ENCODE data around the gene APCS. TPM values are rescaled to one million over a fixed set of nuclear protein-coding genes. Genes with fewer than 3 reads are reported as not detected.

The APCS gene
- total and polyA plus RNA-seq, 2 donors (not counting 3 experiments of a cell fraction or from before 2014, with no cell fraction given): not detected

GRCh38 chr1:159577446-159577845 is 10.2 kb upstream of the APCS start:
- H2AFZ ChIP-seq (ENCODE audit: low read depth, low read length): no peak overlapping the region
- DNase-seq (ENCODE audit: low read depth, low spot score) (no peak), FAIRE-seq (no peak)
- H3K27ac ChIP-seq (ENCODE audit: insufficient read depth, low read depth, low read length): no peak overlapping the region
- no peaks in the 10 kb centered on the region for H4K20me1 ChIP-seq (replicated peaks; ENCODE audit: control insufficient read depth, extremely low read depth, insufficient read depth, low read length)
- H3K79me2 ChIP-seq (ENCODE audit: control insufficient read depth, insufficient read depth, low read length): no peaks in the 10 kb centered on the region
- H3K9ac ChIP-seq (replicated peaks; ENCODE audit: extremely low read depth, insufficient read depth, low read length): no peak overlapping the region
- dilution Hi-C loops (cut with MboI; ENCODE audit: extremely low pct_ligation_motif_present, low sequenced_read_pairs): no loop called here
- no peak overlapping the region for H3K4me3 ChIP-seq (replicated peaks in 1 of 3; ENCODE audit: insufficient read depth in 1 of 3, low read depth in 1 of 3, low read length in 3 of 3)
- no peaks in the 10 kb centered on the region for H3K27me3 ChIP-seq (ENCODE audit: control insufficient read depth in 2 of 2, insufficient read depth in 2 of 2, low read length in 2 of 2)
- POLR2A ChIA-PET: no interaction called here
- H3K4me2 ChIP-seq (ENCODE audit: insufficient read depth, low read length): no peak overlapping the region
- no peaks in the 10 kb centered on the region for H3K36me3 ChIP-seq (ENCODE audit: control insufficient read depth in 2 of 2, extremely low read depth in 1 of 2, insufficient read depth in 2 of 2, low read length in 2 of 2)
- no peaks in the 10 kb centered on the region for H3K9me3 ChIP-seq (replicated peaks; ENCODE audit: control insufficient read depth, insufficient read depth, low read length)
- no peaks in the 10 kb centered on the region for H3K4me1 ChIP-seq (ENCODE audit: control insufficient read depth, extremely low read depth, insufficient read depth, low read length)
- BruUV-seq (replicated peaks): no TSS peak
- intact Hi-C loops (cut with micrococcal nuclease): no loop called here
- TF ChIP-seq MYC (IDR thresholded peaks at IDR 0.05; ENCODE audit: low read depth, low read length): no peak
- no peak for TF ChIP-seq POLR2AphosphoS5 (IDR thresholded peaks at IDR 0.05; ENCODE audit: insufficient read depth, low read depth, low read length)
- no peak for TF ChIP-seq JUN (IDR thresholded peaks at IDR 0.05; ENCODE audit: borderline replicate concordance, insufficient read depth, insufficient read length, low read depth)
- TF ChIP-seq EZH2 (IDR thresholded peaks at IDR 0.05; ENCODE audit: borderline replicate concordance, low read depth, low read length, severe bottlenecking): no peak
- no peak for TF ChIP-seq FOS (IDR thresholded peaks at IDR 0.05; ENCODE audit: borderline replicate concordance, insufficient read depth, low read length)
- TF ChIP-seq CTCF (IDR thresholded peaks at IDR 0.05; ENCODE audit: extremely low read depth in 1 of 2, insufficient read depth in 1 of 2, low read depth in 1 of 2, low read length in 2 of 2): no peak
- no peak for TF ChIP-seq MAX (IDR thresholded peaks at IDR 0.05; ENCODE audit: insufficient read depth, insufficient read length)
- no peak for TF ChIP-seq POLR2A (IDR thresholded peaks at IDR 0.05; ENCODE audit: low read depth, low read length)
- no peak for TF ChIP-seq GATA2 (IDR thresholded peaks at IDR 0.05; ENCODE audit: insufficient read depth, insufficient read length, low read depth, low read length)
- CTCF ChIA-PET: no interaction called here
- no peaks in the 10 kb centered on the region for H3K9me1 ChIP-seq (replicated peaks; ENCODE audit: control insufficient read depth, extremely low read depth, insufficient read depth, low read length)

All from endothelial cell of umbilical vein (primary cell).